NOMO-1 (cell line): ENCODE data around the gene EXD3.
"Not testable (repeated sequence)": the region's sequence is repeated elsewhere in the genome, so short reads cannot be mapped to it uniquely, and the experiment has no call there.

Experiments used
- DNase-seq, 2 experiments: peaks; one replicate each; lab custom pipeline; 2025; ENCODE audit not compliant: unreplicated experiment in 2 of 2; lab: John Stamatoyannopoulos, UW

EXD3 gene

DNA sequence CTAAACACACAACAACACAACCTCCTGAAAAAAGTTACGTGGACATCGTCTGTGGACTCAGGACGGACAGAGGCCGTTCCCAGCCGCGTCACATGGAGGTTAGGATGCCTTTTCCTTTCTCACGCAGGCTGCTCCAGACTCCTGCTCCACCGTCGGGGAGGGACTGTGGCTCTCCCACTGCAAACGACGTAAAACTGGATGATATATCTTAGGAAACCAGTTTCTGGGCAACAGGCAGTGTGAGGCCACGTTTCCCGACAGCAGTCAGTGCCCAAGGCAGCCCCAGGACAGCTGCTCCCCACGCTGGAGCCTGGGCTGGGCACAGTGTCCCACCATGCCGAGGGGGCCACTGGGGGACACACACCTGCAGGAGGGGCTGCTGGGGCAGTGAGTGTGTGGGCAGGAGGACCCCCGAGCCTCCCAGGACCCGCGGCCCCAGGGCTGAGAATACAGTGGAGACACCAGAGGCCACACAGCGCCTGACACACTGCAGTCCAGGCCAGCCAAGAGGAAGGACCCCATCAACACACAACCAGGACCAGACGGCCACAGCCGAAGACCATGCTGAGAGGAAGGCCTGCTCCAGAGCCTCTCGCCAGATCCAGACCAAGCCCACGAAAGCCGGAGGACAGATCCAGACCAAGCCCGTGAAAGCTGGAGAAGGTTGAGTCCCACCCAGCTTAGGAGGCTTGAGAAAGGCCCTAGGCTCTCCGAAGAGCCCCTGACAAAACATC, 26.2 kb downstream of the EXD3 start:
- DNase-seq: no peak

DNA sequence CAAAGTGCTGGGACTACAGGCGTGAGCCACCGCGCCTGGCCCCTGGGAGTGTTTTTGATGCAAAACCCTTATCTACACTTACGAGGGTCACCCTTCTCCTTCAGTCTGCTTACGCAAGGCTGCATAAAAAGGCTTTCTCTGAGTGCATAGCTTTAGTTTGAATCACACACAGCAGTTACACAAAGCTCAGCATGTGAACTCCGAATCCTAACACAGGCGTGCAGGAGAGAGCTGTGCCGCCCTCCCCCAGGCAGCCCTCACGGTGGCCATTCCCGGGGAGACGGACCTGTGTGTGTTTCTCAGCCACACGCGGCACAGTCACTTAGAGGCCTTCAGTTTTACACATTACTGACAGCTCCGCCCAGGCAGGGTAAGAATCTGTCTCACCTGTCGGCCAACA, 26.7 kb downstream of the EXD3 start:
- no peak for DNase-seq

- DNase-seq: no peak
Measured at GRCh38 chr9:137395666-137396010, 27.3 kb downstream of the EXD3 start.

DNA sequence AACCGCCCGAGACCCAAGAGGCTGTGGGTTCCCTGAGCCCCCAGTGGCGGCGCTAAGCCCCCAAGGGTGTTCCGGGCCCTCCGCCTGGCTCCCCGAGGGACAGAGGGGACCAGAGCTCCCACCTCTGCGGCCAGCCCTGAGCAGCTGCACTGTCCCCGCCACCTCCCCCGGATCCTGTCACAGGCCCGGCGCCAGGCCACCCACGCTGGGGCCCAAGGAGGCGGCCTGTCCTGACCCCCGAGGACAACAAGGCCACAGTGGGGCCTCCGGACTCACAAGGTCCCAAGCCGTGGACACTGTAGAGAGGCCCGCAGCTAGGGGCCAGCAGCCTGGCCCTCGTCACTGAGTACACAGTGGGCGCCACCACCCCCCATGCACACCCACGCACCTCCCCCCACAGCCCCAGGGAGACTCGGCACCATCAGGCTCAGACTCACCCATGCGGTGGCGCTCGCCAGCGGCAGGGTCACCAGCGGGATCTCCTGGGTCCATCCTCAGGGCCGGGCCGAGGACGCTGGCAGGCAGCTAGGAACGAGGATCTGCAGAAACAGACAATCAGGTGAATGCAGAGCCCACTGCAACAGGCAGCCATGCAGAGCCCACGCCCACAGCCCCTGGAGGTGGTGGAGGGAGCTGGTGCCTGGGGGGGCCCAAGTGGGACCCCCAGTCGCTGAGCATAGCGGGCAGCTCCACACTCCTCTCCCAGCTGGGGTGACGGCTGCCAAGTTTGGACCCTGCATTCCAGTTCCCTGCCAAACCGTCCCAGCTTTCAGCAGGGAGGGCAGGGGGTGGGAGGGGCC, 27.9 kb downstream of the EXD3 start:
- DNase-seq: no peak

GRCh38 chr9:137393176-137394150, 29.5 kb downstream of the EXD3 start:
- no peak for DNase-seq

- no peak for DNase-seq
Measured at GRCh38 chr9:137392232-137393007, 30.5 kb downstream of the EXD3 start.

GRCh38 chr9:137391411-137391754, 31.6 kb downstream of the EXD3 start:
- DNase-seq: no peak

- no peak for DNase-seq
Measured at GRCh38 chr9:137390553-137391410, 32.2 kb downstream of the EXD3 start.

- no peak for DNase-seq
Measured at GRCh38 chr9:137389428-137389746, 33.6 kb downstream of the EXD3 start.

DNA sequence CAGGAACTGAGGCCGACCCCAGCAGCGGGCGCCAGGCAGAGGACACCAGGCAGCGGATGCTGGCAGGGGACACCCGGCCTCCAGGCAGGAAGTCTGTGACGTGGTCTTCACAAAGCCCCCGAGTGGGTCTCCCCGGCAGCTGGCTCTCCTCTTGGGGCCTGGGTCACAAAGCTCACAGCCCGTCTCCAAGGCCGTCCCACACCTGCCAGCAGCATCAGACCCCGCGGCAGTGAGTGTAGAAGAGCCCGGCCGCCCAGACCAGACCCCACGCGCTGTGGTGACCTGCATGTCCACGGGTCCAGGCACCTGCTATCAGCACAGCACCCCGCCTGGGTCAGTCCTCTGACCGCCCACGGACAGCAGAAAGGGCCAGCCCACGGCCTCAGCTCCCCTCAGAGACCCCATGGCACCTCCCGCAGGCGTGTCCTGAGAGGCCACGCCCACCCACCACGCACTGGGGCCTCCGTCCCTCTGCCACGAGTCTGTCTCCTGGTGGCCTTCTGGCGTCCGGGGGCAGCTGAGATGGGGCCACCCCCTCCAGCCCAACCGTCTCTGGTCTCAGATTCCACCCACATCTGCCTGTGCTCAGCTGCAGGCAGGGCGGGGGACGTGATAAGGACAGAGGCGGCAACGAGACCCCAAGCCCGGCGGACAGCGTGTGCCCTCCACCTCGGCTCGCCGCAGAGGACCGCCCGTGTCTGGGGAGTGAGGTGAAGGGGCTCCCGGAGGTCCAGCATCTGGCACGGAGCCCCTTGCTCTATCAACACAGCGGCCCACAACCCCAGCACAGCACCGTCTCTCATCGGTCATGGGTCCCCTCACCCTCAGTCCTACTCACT, 34.2 kb downstream of the EXD3 start:
- DNase-seq: no peak

DNA sequence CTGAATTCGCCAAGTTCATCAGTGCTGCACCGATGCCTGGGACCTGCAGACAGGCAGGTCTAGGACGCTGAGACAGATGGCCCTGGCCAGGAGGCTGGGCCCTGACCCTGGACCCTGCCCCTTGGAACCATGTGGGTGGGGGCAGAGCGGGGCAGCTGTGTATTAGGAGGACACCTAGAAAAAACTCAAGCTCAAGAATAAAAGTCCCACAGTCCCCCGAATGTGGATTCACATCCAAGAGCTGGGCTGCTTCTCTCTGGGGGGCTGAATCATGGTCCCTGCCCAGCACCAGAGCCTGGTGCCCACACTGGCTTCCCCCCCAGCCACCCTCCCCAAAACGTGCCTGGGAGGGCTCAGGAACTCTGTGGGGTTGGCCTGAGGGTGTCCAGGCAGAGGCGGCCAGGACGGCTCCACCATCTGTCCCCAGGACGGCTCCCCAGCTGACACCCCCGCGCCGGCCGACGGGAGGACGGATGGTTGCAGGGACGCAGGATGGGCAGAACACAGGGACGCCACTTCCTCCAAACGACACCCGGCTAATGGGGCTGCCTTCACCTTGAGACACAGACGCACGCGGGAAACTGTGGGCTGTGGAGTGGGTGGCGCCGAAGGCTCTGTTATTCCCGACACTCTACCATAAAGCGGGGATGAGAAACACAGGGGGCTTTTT, 34.9 kb downstream of the EXD3 start:
- DNase-seq: no peak

GRCh38 chr9:137387114-137387890, 35.7 kb downstream of the EXD3 start:
- DNase-seq: no peak

DNA sequence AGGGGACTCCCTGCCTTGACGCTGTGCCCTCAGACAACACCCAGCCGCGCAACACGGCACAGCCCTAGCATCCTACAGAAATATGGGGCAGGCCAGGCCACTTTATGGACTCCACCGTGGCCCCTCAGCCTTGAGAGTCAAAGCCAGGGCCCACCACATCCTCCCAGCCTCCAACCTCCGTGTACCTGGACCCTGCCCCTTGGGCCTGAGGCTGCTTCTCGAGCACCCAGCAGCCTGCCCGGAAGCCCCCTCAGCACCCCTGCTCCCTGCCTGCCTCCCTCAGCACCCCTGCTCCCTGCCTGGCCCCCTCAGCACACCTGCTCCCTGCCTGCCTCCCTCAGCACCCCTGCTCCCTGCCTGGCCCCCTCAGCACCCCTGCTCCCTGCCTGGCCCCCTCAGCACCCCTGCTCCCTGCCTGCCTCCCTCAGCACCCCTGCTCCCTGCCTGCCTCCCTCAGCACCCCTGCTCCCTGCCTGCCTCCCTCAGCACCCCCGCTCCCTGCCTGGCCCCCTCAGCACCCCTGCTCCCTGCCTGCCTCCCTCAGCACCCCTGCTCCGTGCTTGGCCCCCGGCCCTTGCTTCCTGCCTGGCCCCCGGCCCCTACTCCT, 36.4 kb downstream of the EXD3 start:
- not testable (repeated sequence) for DNase-seq

- no peak for DNase-seq
Measured at GRCh38 chr9:137385061-137385655, 37.8 kb downstream of the EXD3 start.

DNA sequence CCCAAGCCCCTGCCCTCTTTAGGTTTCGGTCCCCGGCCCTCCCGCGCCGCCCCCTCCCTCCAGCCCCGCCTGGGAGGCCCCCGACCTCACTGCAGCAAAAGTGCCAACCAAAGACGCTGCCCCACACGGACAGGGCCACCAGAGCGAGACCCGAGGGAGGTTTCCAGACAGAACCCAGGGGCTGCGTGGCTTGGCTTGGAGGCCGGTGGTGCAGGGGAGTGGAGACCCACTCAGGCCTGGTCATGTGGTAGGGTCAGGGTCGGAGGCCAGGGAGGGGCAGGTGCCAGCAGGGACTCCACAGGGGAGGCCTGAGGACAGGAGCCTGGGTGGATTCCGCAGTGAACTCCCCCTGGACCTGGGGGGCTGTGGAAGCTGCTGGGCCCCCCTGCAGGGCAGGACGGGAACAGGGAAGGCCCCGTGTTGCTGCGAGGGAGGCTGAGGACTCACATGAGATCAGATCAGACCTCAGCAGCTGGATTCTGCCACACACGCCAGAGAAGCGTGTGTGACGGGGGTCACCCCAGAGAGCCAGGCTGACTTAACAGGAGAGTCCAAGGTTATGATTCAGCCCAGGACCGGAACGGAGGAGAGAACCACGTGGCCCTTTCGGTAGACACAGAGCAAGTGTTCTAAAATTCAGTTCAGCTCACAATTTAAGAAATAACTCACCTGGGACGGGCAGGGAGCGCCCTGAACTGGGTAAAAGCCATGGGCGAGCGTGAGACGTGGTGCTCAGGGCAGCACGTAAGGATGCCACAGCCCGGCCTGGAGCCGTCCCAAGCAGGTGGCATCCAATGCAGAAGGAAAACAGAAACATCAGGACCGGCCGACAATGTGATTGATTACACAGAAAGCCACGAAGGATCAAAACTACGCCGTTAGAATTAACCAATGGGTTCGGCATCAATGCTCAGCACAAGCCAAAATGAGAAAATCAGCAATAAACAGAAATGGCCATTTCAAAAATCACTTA, 38.9 kb downstream of the EXD3 start:
- no peak for DNase-seq
